A549 (cell line): ENCODE results near the gene PLBD2.

Experiments used
- EP300 ChIP-seq, 2 experiments: fragments of >200 bp; sonication (Bioruptor Twin); formaldehyde crosslinking; IDR thresholded peaks; 2 replicates in 1 of 2; 3 replicates in 1 of 2; pipeline ENCODE4 v1.6.1; 2016 to 2017
- POLR2A ChIP-seq: IDR thresholded peaks from 2 replicates; pipeline ENCODE4 v1.6.1; 2012; ENCODE audit warnings: mild to moderate bottlenecking, low read length
- POLR2AphosphoS2 ChIP-seq: conservative IDR thresholded peaks from 2 replicates; pipeline ENCODE4 v1.6.1; 2012; ENCODE audit warnings: low read length, improper control_type of control experiment, inconsistent platforms
- TF ChIP-seq, protein P1 (sequence below): fragments of >200 bp; sonication (Bioruptor Twin); formaldehyde crosslinking; IDR thresholded peaks from 3 replicates; pipeline ENCODE4 v1.5.1; 2016

DNA sequence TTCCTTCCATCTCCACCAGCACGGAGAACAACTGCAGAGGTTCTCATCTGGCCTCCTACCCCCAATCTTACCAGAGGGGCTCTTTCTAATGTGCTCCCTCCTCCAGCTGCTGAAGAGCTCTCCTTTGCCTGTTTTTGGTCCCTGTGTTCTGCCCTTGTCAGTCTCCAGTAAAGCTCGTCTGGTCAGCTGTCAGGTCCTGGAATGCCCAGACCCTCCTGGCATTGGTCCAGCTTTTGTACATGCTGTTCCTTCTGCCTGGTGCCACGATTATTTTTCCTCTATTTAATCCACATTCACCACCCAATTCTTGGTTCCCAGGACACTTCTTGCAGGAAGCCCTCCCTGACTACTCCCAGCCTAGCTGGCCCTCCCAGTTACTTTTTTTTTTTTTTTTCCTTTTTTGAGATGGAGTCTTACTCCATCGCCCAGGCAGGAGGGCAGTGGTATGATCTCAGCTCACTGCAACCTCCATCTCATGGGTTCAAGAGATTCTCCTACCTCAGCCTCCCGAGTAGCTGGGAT, 30.0 kb upstream of the PLBD2 start:
- TF ChIP-seq POLR2AphosphoS2: no peak
- TF ChIP-seq EP300 (IDR thresholded peaks at IDR 0.05): no peak
- TF ChIP-seq, protein P1, sequence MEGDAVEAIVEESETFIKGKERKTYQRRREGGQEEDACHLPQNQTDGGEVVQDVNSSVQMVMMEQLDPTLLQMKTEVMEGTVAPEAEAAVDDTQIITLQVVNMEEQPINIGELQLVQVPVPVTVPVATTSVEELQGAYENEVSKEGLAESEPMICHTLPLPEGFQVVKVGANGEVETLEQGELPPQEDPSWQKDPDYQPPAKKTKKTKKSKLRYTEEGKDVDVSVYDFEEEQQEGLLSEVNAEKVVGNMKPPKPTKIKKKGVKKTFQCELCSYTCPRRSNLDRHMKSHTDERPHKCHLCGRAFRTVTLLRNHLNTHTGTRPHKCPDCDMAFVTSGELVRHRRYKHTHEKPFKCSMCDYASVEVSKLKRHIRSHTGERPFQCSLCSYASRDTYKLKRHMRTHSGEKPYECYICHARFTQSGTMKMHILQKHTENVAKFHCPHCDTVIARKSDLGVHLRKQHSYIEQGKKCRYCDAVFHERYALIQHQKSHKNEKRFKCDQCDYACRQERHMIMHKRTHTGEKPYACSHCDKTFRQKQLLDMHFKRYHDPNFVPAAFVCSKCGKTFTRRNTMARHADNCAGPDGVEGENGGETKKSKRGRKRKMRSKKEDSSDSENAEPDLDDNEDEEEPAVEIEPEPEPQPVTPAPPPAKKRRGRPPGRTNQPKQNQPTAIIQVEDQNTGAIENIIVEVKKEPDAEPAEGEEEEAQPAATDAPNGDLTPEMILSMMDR: no peak
- TF ChIP-seq POLR2A: no peak
